AG20443 (cell line): ENCODE data around the gene SORCS3.

Experiments
- DNase-seq: peaks from one replicate; pipeline ENCODE4 v3.0.0; 2012; ENCODE audit warnings: low spot score, mixed read lengths

Gene SORCS3

GRCh38 chr10:105017691-105018090 lies 376.6 kb downstream of the SORCS3 start:
- DNase-seq, result no peak

- DNase-seq, result no peak
These were observed 382.4 kb downstream of the SORCS3 start for GRCh38 chr10:105023211-105024111.

- no peak for DNase-seq
These were observed 383.1 kb downstream of the SORCS3 start for GRCh38 chr10:105024184-105024583.

GRCh38 chr10:105025092-105025491 lies 384.0 kb downstream of the SORCS3 start:
- DNase-seq, result no peak

GRCh38 chr10:105026566-105026965 lies 385.5 kb downstream of the SORCS3 start:
- no peak for DNase-seq

GRCh38 chr10:105029286-105029685 lies 388.2 kb downstream of the SORCS3 start:
- no peak for DNase-seq

GRCh38 chr10:105037022-105037421 lies 395.9 kb downstream of the SORCS3 start:
- DNase-seq, result no peak

- no peak for DNase-seq
These were observed 400.9 kb downstream of the SORCS3 start for GRCh38 chr10:105041956-105042355.

GRCh38 chr10:105042906-105043552 lies 401.9 kb downstream of the SORCS3 start:
- DNase-seq, result no peak

- no peak for DNase-seq
These were observed 403.8 kb downstream of the SORCS3 start for GRCh38 chr10:105044902-105045301.

GRCh38 chr10:105056413-105056812 lies 415.3 kb downstream of the SORCS3 start:
- no peak for DNase-seq

GRCh38 chr10:105062951-105063350 lies 421.9 kb downstream of the SORCS3 start:
- DNase-seq, result no peak

- peak; percentile 32 for DNase-seq
These were observed 422.7 kb downstream of the SORCS3 start for GRCh38 chr10:105063796-105064195.

GRCh38 chr10:105068497-105068896 lies 427.4 kb downstream of the SORCS3 start:
- DNase-seq, result peak; percentile 11

GRCh38 chr10:105070249-105070648 lies 429.2 kb downstream of the SORCS3 start:
- no peak for DNase-seq

- DNase-seq, result no peak
These were observed 429.9 kb downstream of the SORCS3 start for GRCh38 chr10:105070952-105071351.

GRCh38 chr10:105071980-105072379 lies 430.9 kb downstream of the SORCS3 start:
- no peak for DNase-seq

- no peak for DNase-seq
These were observed 432.9 kb downstream of the SORCS3 start for GRCh38 chr10:105073999-105074398.

- DNase-seq, result no peak
These were observed 433.9 kb downstream of the SORCS3 start for GRCh38 chr10:105075031-105075430.

GRCh38 chr10:105085980-105086379 lies 444.9 kb downstream of the SORCS3 start:
- DNase-seq, result no peak

- no peak for DNase-seq
These were observed 453.0 kb downstream of the SORCS3 start for GRCh38 chr10:105094048-105094447.

- DNase-seq, result no peak
These were observed 455.2 kb downstream of the SORCS3 start for GRCh38 chr10:105096316-105096715.

- DNase-seq, result no peak
These were observed 461.9 kb downstream of the SORCS3 start for GRCh38 chr10:105102977-105103376.
